Naive thymus-derived CD4-positive, alpha-beta T cell (primary cell): ENCODE data around the gene KHNYN. TPM values are rescaled to one million over a fixed set of nuclear protein-coding genes. Genes with fewer than 3 reads are reported as not detected.
A peak's percentile ranks its signal among the peaks of the same experiment; 100 is the strongest.

Source experiments
- ATAC-seq: fragments of 150-1000 bp; cut with Tn5 transposase; 2 replicates; pipeline ENCODE4 v1.10.0; 2021; ENCODE audit warnings: mild to moderate bottlenecking, moderate library complexity
- CTCF ChIA-PET: fragments of 350-600 bp; sonication (Branson Sonifier 250); formaldehyde crosslinking; loops from one replicate; lab custom pipeline; 2021; ENCODE audit warnings: antibody characterized with exemption; lab: Charles Lee
- POLR2A ChIA-PET: fragments of 350-600 bp; sonication (Branson Sonifier 250); formaldehyde crosslinking; loops from one replicate; lab custom pipeline; 2021; ENCODE audit warnings: antibody characterized with exemption, inconsistent platforms; lab: Charles Lee
- DNase-seq, 9 donors: peaks; one replicate each; pipeline versions ENCODE4 v3.0.0 to v3.0.0-alpha.2; 2020 to 2022; ENCODE audit warnings: mixed read lengths in 1 of 9
- H3K27ac ChIP-seq: one replicate; pipeline ENCODE4 v1.7.0; 2013; ENCODE audit warnings: mild to moderate bottlenecking, low read depth, low read length, moderate library complexity
- H3K27me3 ChIP-seq, 2 donors: one replicate each; pipeline ENCODE4 v1.7.0; 2013; ENCODE audit warnings: low read length in 2 of 2, mild to moderate bottlenecking in 2 of 2, moderate library complexity in 2 of 2; ENCODE audit not compliant: control insufficient read depth in 2 of 2, insufficient read depth in 2 of 2
- H3K36me3 ChIP-seq, 3 experiments: 1 replicate in 2 of 3; 2 replicates in 1 of 3; pipeline ENCODE4 v1.7.0; 2013; ENCODE audit warnings: low read length in 3 of 3, mild to moderate bottlenecking in 3 of 3, moderate library complexity in 1 of 3; ENCODE audit not compliant: insufficient read depth in 3 of 3, control insufficient read depth in 2 of 3
- H3K4me1 ChIP-seq, 2 donors: one replicate each; pipeline ENCODE4 v1.7.0; 2013; ENCODE audit warnings: low read length in 2 of 2, mild to moderate bottlenecking in 2 of 2, moderate library complexity in 1 of 2; ENCODE audit not compliant: control insufficient read depth in 2 of 2, insufficient read depth in 2 of 2
- H3K4me3 ChIP-seq: 2 replicates; pipeline ENCODE4 v1.7.0; 2013; ENCODE audit warnings: mild to moderate bottlenecking, low read length
- H3K9me3 ChIP-seq, 3 experiments: 1 replicate in 2 of 3; 2 replicates in 1 of 3; pipeline ENCODE4 v1.7.0; 2013; ENCODE audit warnings: low read length in 3 of 3; ENCODE audit not compliant: control insufficient read depth in 2 of 3
- H3K27ac Mint-ChIP-seq, 9 donors: one replicate each; pipeline ENCODE4 v1.8.0; 2020 to 2022; ENCODE audit warnings: mixed read lengths in 9 of 9, mild to moderate bottlenecking in 8 of 9, moderate library complexity in 5 of 9, inconsistent platforms in 2 of 9
- H3K27me3 Mint-ChIP-seq, 5 donors: one replicate each; pipeline ENCODE4 v1.8.0; 2021 to 2022; ENCODE audit warnings: mixed read lengths in 5 of 5, mild to moderate bottlenecking in 1 of 5
- H3K36me3 Mint-ChIP-seq, 5 donors: one replicate each; pipeline ENCODE4 v1.8.0; 2020 to 2022; ENCODE audit warnings: mixed read lengths in 5 of 5, mild to moderate bottlenecking in 3 of 5, inconsistent platforms in 1 of 5
- H3K4me1 Mint-ChIP-seq, 7 donors: one replicate each; pipeline ENCODE4 v1.8.0; 2020 to 2022; ENCODE audit warnings: mixed read lengths in 7 of 7, mild to moderate bottlenecking in 3 of 7, inconsistent platforms in 1 of 7
- H3K4me3 Mint-ChIP-seq, 10 donors: one replicate each; pipeline ENCODE4 v1.8.0; 2020 to 2022; ENCODE audit warnings: mild to moderate bottlenecking in 10 of 10, mixed read lengths in 10 of 10, moderate library complexity in 6 of 10, inconsistent platforms in 2 of 10
- H3K9me3 Mint-ChIP-seq, 11 donors: one replicate each; pipeline ENCODE4 v1.8.0; 2020 to 2022; ENCODE audit warnings: mixed read lengths in 11 of 11, mild to moderate bottlenecking in 4 of 11, inconsistent platforms in 1 of 11, moderate library complexity in 1 of 11
- intact Hi-C, 2 donors: fragments of 100-400 bp; cut with micrococcal nuclease; formaldehyde crosslinking; loops; one replicate each; pipeline ENCODE4 v1.15.1; 2023
- polyA plus RNA-seq, 2 donors: library from polyadenylated mRNA; unstranded; fragments of 300-500 nt; fragmentation: Illumina TruSeq; gene quantifications; one replicate each; pipeline ENCODE4 v1.2.3, GENCODE V29; 2021
- total RNA-seq, 6 experiments: library from RNA in 5 of 6; stranded (reverse) in 5 of 6; gene quantifications; 1 replicate in 5 of 6; 2 replicates in 1 of 6; pipeline ENCODE4 v1.2.3 and lab custom pipeline; 2021 to 2026

KHNYN gene
- total and polyA plus RNA-seq, 7 experiments from 2014 or later = 12.7 to 139 (median 118) TPM

- H3K4me1 ChIP-seq = peaks cover 0 to 5% of the 10 kb centered on the region in 2 donors
- H3K27ac Mint-ChIP-seq = no peak overlapping the region
- POLR2A ChIA-PET = interaction anchor here (0.7 kb wide), 1 partner anchor 74 kb away, joined by 3 read pairs; no protein-coding TSS in a partner anchor
- H3K27ac ChIP-seq = no peak overlapping the region
- DNase-seq (no peak), ATAC-seq (peak; percentile 50)
- H3K4me3 Mint-ChIP-seq = no peak overlapping the region
- no peak overlapping the region for H3K4me3 ChIP-seq
- H3K36me3 Mint-ChIP-seq = no peaks in the 10 kb centered on the region
- no peaks in the 10 kb centered on the region for H3K9me3 Mint-ChIP-seq
- no peaks in the 10 kb centered on the region for H3K27me3 ChIP-seq
- peaks cover 5 to 50% (median 12%) of the 10 kb centered on the region in 5 donors for H3K27me3 Mint-ChIP-seq
- CTCF ChIA-PET = no interaction called here
- intact Hi-C loops = no loop called here
- no peaks in the 10 kb centered on the region for H3K36me3 ChIP-seq
- no peaks in the 10 kb centered on the region for H3K9me3 ChIP-seq
- H3K4me1 Mint-ChIP-seq = peaks cover 0 to 18% (median 9%) of the 10 kb centered on the region in 7 donors
Observed at GRCh38 chr14:24395609-24396582, 33.9 kb upstream of the KHNYN start.

GRCh38 chr14:24397639-24398292, 32.0 kb upstream of the KHNYN start:
- POLR2A ChIA-PET = no interaction called here
- peak overlapping the region in 1 of 9 donors; percentile 32 for H3K27ac Mint-ChIP-seq
- peak overlapping the region in 9 of 10 donors; percentile 2 to 73 (median 45) for H3K4me3 Mint-ChIP-seq
- H3K4me1 ChIP-seq = peaks cover 0 to 5% of the 10 kb centered on the region in 2 donors
- no peak overlapping the region for H3K27ac ChIP-seq
- H3K4me1 Mint-ChIP-seq = peaks cover 0 to 18% (median 15%) of the 10 kb centered on the region in 7 donors
- ATAC-seq (no peak), DNase-seq (no peak)
- CTCF ChIA-PET = no interaction called here
- no peak overlapping the region for H3K4me3 ChIP-seq
- H3K27me3 ChIP-seq = no peaks in the 10 kb centered on the region
- no peaks in the 10 kb centered on the region for H3K9me3 Mint-ChIP-seq
- intact Hi-C loops = no loop called here
- no peaks in the 10 kb centered on the region for H3K36me3 Mint-ChIP-seq
- no peaks in the 10 kb centered on the region for H3K9me3 ChIP-seq
- peaks cover 0 to 54% (median 8%) of the 10 kb centered on the region in 5 donors for H3K27me3 Mint-ChIP-seq
- no peaks in the 10 kb centered on the region for H3K36me3 ChIP-seq

GRCh38 chr14:24398293-24398652, 31.5 kb upstream of the KHNYN start:
- Mint-ChIP-seq H3K36me3 (no peaks in the 10 kb centered on the region), H3K4me3 (peak overlapping the region in 6 of 10 donors; percentile 4 to 72 (median 37))

GRCh38 chr14:24398653-24399446, 30.9 kb upstream of the KHNYN start, which contains the start of gene NYNRIN:
Gene NYNRIN (plus strand): TSS chr14:24399003. CDS start chr14:24399247, 244 bp downstream.
- H3K4me3 Mint-ChIP-seq = peak within 1 kb of the TSS; percentile 71 to 84 (median 76)
- ATAC-seq = peak; percentile 78
- peaks cover 0 to 5% of the 10 kb centered on the region in 2 donors for H3K4me1 ChIP-seq
- no peaks in the 10 kb centered on the region for H3K9me3 Mint-ChIP-seq
- H3K36me3 ChIP-seq = no peaks in the 10 kb centered on the region
- peaks cover 0 to 18% (median 15%) of the 10 kb centered on the region in 7 donors for H3K4me1 Mint-ChIP-seq
- H3K4me3 ChIP-seq = peak within 1 kb of the TSS; percentile 37
- H3K9me3 ChIP-seq = no peaks in the 10 kb centered on the region
- H3K27ac ChIP-seq = peak within 1 kb of the TSS; percentile 43
- ChIA-PET CTCF (no interaction called here), POLR2A (no interaction called here)
- H3K27ac Mint-ChIP-seq = peak within 1 kb of the TSS in 1 of 9 donors; percentile 90
- H3K27me3 ChIP-seq = no peaks in the 10 kb centered on the region
- DNase-seq = peak in 7 of 9 donors; percentile 17 to 46 (median 35)
- intact Hi-C loops = loop anchor here in 1 of 2 donors (1.0 kb wide), 1 partner anchor 28 kb away; no protein-coding TSS in a partner anchor
- H3K36me3 Mint-ChIP-seq = no peaks in the 10 kb centered on the region
- peaks cover 0 to 61% (median 8%) of the 10 kb centered on the region in 5 donors for H3K27me3 Mint-ChIP-seq

More at GRCh38 chr14:24398293-24398652, 31.5 kb upstream of the KHNYN start:
- CTCF ChIA-PET = no interaction called here
- peaks cover 0 to 18% (median 15%) of the 10 kb centered on the region in 7 donors for H3K4me1 Mint-ChIP-seq
- no peak overlapping the region for H3K27ac Mint-ChIP-seq
- no peak for ATAC-seq
- no peak for DNase-seq
- intact Hi-C loops = no loop called here
- Histone ChIP-seq H3K4me1 (peaks cover 0 to 5% of the 10 kb centered on the region in 2 donors), H3K27me3 (no peaks in the 10 kb centered on the region), H3K4me3 (no peak overlapping the region), H3K9me3 (no peaks in the 10 kb centered on the region), H3K27ac (no peak overlapping the region), H3K36me3 (no peaks in the 10 kb centered on the region)
- peaks cover 0 to 59% (median 8%) of the 10 kb centered on the region in 5 donors for H3K27me3 Mint-ChIP-seq
- POLR2A ChIA-PET = no interaction called here
- no peaks in the 10 kb centered on the region for H3K9me3 Mint-ChIP-seq

GRCh38 chr14:24399447-24399822, 30.3 kb upstream of the KHNYN start:
- H3K27ac Mint-ChIP-seq = peak overlapping the region in 1 of 9 donors; percentile 90

More at GRCh38 chr14:24399447-24399822, 30.3 kb upstream of the KHNYN start:
- H3K36me3 ChIP-seq = no peaks in the 10 kb centered on the region
- H3K27me3 Mint-ChIP-seq = peaks cover 0 to 63% (median 14%) of the 10 kb centered on the region in 5 donors
- no peaks in the 10 kb centered on the region for H3K36me3 Mint-ChIP-seq
- peak overlapping the region; percentile 37 for H3K4me3 ChIP-seq
- intact Hi-C loops = loop anchor here in 1 of 2 donors (1.0 kb wide), 1 partner anchor 28 kb away; no protein-coding TSS in a partner anchor
- H3K4me1 ChIP-seq = peaks cover 0 to 5% of the 10 kb centered on the region in 2 donors
- peak overlapping the region; percentile 43 for H3K27ac ChIP-seq
- peak overlapping the region; percentile 71 to 84 (median 76) for H3K4me3 Mint-ChIP-seq
- CTCF ChIA-PET = no interaction called here
- POLR2A ChIA-PET = no interaction called here
- no peaks in the 10 kb centered on the region for H3K9me3 Mint-ChIP-seq
- no peaks in the 10 kb centered on the region for H3K9me3 ChIP-seq
- no peak for DNase-seq
- peaks cover 0 to 18% (median 15%) of the 10 kb centered on the region in 7 donors for H3K4me1 Mint-ChIP-seq
- ATAC-seq = peak; percentile 3
- no peaks in the 10 kb centered on the region for H3K27me3 ChIP-seq
